ENCODE measurements around the gene MFAP5. TPM values are rescaled to one million over a fixed set of nuclear protein-coding genes. Genes with fewer than 3 reads are reported as not detected.

MFAP5 gene
- total and polyA plus RNA-seq, 2 of the 4 experiments (the other 2 are of a cell fraction), result 0.90 to 1.9 TPM

DNA sequence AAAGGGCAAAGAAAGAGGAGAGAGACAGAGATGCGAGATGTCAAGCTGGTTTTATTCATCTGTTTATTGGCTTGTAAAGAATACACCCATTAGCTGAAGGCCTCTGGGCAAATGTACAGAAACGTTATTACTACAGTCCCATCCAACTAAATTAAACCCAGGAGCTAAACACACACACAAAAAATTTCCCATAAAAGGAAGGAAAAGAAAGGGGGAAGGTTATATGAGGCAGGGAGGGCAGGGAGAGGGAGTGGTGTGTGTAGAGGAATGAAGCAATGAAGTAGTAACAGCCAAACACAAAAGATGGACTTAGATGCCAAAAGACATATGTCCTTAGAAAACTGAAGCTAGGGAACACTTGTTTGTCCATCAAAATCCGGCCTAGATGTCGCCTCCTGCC, 3.1 kb upstream of the MFAP5 start:
- dilution Hi-C loops (cut with HindIII; ENCODE audit: low sequenced_read_pairs, unreplicated experiment), result no loop called here
- in situ Hi-C loops (cut with MboI; ENCODE audit: low sequenced_read_pairs), result no loop called here

More for the DNA sequence above, 3.1 kb upstream of the MFAP5 start:
- Histone ChIP-seq H3K56ac (ENCODE audit: extremely low read depth, insufficient read depth, low read length) (no peak overlapping the region), H3K23ac (ENCODE audit: low read depth, low read length) (no peak overlapping the region), H2AK9ac (replicated peaks; ENCODE audit: low read depth, low read length, poor library complexity) (no peak overlapping the region), H4K8ac (ENCODE audit: low read depth in 2 of 2, low read length in 2 of 2) (no peak overlapping the region), H3K9me3 (ENCODE audit: control insufficient read depth, insufficient read depth, low read length) (no peaks in the 10 kb centered on the region), H3K4me1 (ENCODE audit: control insufficient read depth, insufficient read depth, low read length) (no peaks in the 10 kb centered on the region), H3K36me3 (ENCODE audit: control insufficient read depth, insufficient read depth, low read length) (no peaks in the 10 kb centered on the region), H2AK5ac (ENCODE audit: low read depth, low read length) (no peak overlapping the region), H3K27me3 (ENCODE audit: control insufficient read depth, insufficient read depth, low read length) (peaks cover 12% of the 10 kb centered on the region), H4K5ac (ENCODE audit: low read depth, low read length) (no peak overlapping the region), H3K9me1 (ENCODE audit: insufficient read depth, low read length) (no peaks in the 10 kb centered on the region), H3K9ac (ENCODE audit: low read depth, low read length) (no peak overlapping the region), H3K4ac (ENCODE audit: low read depth, low read length) (no peak overlapping the region), H2BK20ac (ENCODE audit: low read depth, low read length) (no peak overlapping the region), H3K4me3 (ENCODE audit: insufficient read depth, low read depth, low read length) (no peak overlapping the region), H3K27ac (ENCODE audit: insufficient read depth, low read length) (no peak overlapping the region), H3K79me1 (ENCODE audit: low read depth in 1 of 2, low read length in 2 of 2) (no peaks in the 10 kb centered on the region), H3K4me2 (ENCODE audit: low read depth, low read length) (no peak overlapping the region), H4K20me1 (ENCODE audit: insufficient read depth, low read length) (no peaks in the 10 kb centered on the region), H2AFZ (replicated peaks; ENCODE audit: low read length, poor library complexity) (no peak overlapping the region), H4K91ac (ENCODE audit: insufficient read depth, low read depth, low read length) (no peak overlapping the region), H2BK120ac (ENCODE audit: low read depth, low read length) (no peak overlapping the region), H3K14ac (replicated peaks; ENCODE audit: low read depth, low read length) (no peak overlapping the region), H3K18ac (ENCODE audit: low read depth, low read length) (no peak overlapping the region), H2BK5ac (ENCODE audit: low read depth, low read length, poor library complexity, severe bottlenecking) (no peak overlapping the region), H2BK15ac (ENCODE audit: low read depth, low read length) (no peak overlapping the region)
- ATAC-seq (ENCODE audit: low read depth) (no peak), DNase-seq (no peak)
- intact Hi-C loops (cut with micrococcal nuclease), result no loop called here
- ChIA-PET CTCF (no interaction called here), POLR2A (ENCODE audit: unreplicated experiment) (no interaction called here)
- BruUV-seq (replicated peaks), result no TSS peak
- no peak for TF ChIP-seq MAZ (IDR thresholded peaks at IDR 0.05; ENCODE audit: borderline replicate concordance, low read depth, low read length)
- no peak for TF ChIP-seq RAD21 (IDR thresholded peaks at IDR 0.05; ENCODE audit: low read length)
- no peak for TF ChIP-seq SMC3 (IDR thresholded peaks at IDR 0.05; ENCODE audit: low read depth, low read length)
- TF ChIP-seq, protein P1, sequence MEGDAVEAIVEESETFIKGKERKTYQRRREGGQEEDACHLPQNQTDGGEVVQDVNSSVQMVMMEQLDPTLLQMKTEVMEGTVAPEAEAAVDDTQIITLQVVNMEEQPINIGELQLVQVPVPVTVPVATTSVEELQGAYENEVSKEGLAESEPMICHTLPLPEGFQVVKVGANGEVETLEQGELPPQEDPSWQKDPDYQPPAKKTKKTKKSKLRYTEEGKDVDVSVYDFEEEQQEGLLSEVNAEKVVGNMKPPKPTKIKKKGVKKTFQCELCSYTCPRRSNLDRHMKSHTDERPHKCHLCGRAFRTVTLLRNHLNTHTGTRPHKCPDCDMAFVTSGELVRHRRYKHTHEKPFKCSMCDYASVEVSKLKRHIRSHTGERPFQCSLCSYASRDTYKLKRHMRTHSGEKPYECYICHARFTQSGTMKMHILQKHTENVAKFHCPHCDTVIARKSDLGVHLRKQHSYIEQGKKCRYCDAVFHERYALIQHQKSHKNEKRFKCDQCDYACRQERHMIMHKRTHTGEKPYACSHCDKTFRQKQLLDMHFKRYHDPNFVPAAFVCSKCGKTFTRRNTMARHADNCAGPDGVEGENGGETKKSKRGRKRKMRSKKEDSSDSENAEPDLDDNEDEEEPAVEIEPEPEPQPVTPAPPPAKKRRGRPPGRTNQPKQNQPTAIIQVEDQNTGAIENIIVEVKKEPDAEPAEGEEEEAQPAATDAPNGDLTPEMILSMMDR (conservative IDR thresholded peaks at IDR 0.05; ENCODE audit: low read depth, low read length), result no peak
- no peak for TF ChIP-seq BHLHE40 (IDR thresholded peaks at IDR 0.05; ENCODE audit: low read depth, low read length)
- TF ChIP-seq FOS (IDR thresholded peaks at IDR 0.05; ENCODE audit: low read depth, low read length), result no peak
- no peak for TF ChIP-seq MXI1 (IDR thresholded peaks at IDR 0.05; ENCODE audit: borderline replicate concordance, low read depth, low read length)
- TF ChIP-seq POLR2A (IDR thresholded peaks at IDR 0.05; ENCODE audit: low read depth, low read length), result no peak
- no peak for TF ChIP-seq RCOR1 (IDR thresholded peaks at IDR 0.05; ENCODE audit: insufficient replicate concordance, low read length)
- TF ChIP-seq, protein P2, sequence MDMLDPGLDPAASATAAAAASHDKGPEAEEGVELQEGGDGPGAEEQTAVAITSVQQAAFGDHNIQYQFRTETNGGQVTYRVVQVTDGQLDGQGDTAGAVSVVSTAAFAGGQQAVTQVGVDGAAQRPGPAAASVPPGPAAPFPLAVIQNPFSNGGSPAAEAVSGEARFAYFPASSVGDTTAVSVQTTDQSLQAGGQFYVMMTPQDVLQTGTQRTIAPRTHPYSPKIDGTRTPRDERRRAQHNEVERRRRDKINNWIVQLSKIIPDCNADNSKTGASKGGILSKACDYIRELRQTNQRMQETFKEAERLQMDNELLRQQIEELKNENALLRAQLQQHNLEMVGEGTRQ (IDR thresholded peaks at IDR 0.05; ENCODE audit: low read depth, low read length), result no peak
- no peak for TF ChIP-seq MAFK (IDR thresholded peaks at IDR 0.05; ENCODE audit: low read depth, low read length)
- TF ChIP-seq NFE2L2 (IDR thresholded peaks at IDR 0.05; ENCODE audit: low read depth, low read length), result no peak
- no peak for TF ChIP-seq CHD1 (IDR thresholded peaks at IDR 0.05; ENCODE audit: low read depth, low read length)
- TF ChIP-seq CEBPB (IDR thresholded peaks at IDR 0.05; ENCODE audit: low read depth, low read length), result no peak
- no peak for TF ChIP-seq RFX5 (IDR thresholded peaks at IDR 0.05; ENCODE audit: low read depth, low read length)
- TF ChIP-seq, protein P3, sequence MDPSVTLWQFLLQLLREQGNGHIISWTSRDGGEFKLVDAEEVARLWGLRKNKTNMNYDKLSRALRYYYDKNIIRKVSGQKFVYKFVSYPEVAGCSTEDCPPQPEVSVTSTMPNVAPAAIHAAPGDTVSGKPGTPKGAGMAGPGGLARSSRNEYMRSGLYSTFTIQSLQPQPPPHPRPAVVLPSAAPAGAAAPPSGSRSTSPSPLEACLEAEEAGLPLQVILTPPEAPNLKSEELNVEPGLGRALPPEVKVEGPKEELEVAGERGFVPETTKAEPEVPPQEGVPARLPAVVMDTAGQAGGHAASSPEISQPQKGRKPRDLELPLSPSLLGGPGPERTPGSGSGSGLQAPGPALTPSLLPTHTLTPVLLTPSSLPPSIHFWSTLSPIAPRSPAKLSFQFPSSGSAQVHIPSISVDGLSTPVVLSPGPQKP (IDR thresholded peaks at IDR 0.05; ENCODE audit: borderline replicate concordance, low read depth, low read length), result no peak
- no CpG with 5 or more reads among the region's 4 CpGs for WGBS, 2 experiments (ENCODE audit: extremely low coverage in 2 of 2, insufficient read length in 1 of 2)
